Keratinocyte (primary cell): ENCODE data around the gene SPOCK1. TPM values are rescaled to one million over a fixed set of nuclear protein-coding genes. Genes with fewer than 3 reads are reported as not detected.

ENCODE experiments used
- DNase-seq: peaks from one replicate; pipeline ENCODE4 v3.0.0-alpha.2; 2011; ENCODE audit warnings: low read depth, missing footprints, low spot score
- FAIRE-seq: peaks from 2 replicates; lab custom pipeline; 2011; peaks lifted over from hg19 to GRCh38; lab: Jason Lieb, UNC
- H2AFZ ChIP-seq: 2 replicates; pipeline ENCODE4 v1.6.0; 2012; ENCODE audit warnings: low read length, control low read depth, inconsistent platforms; ENCODE audit not compliant: control insufficient read depth
- H3K27ac ChIP-seq: 2 replicates; pipeline ENCODE4 v1.5.1; 2011; ENCODE audit warnings: low read length; ENCODE audit not compliant: control insufficient read depth, insufficient read depth
- H3K27me3 ChIP-seq: 3 replicates; pipeline ENCODE4 v1.6.0; 2011; ENCODE audit warnings: low read length; ENCODE audit not compliant: control insufficient read depth, insufficient read depth; ENCODE audit errors: extremely low read depth
- H3K36me3 ChIP-seq, 2 experiments: 2 replicates in 1 of 2; 3 replicates in 1 of 2; pipeline ENCODE4 v1.5.1; 2011; ENCODE audit warnings: low read length in 2 of 2, mild to moderate bottlenecking in 1 of 2; ENCODE audit not compliant: control insufficient read depth in 2 of 2, insufficient read depth in 2 of 2; ENCODE audit errors: extremely low read depth in 1 of 2
- H3K4me1 ChIP-seq: 3 replicates; pipeline ENCODE4 v1.5.1; 2011; ENCODE audit warnings: low read length; ENCODE audit not compliant: control insufficient read depth, insufficient read depth; ENCODE audit errors: extremely low read depth
- H3K4me2 ChIP-seq: 3 replicates; pipeline ENCODE4 v1.6.0; 2011; ENCODE audit warnings: low read depth, low read length; ENCODE audit not compliant: control insufficient read depth, insufficient read depth; ENCODE audit errors: extremely low read depth
- H3K4me3 ChIP-seq, 3 experiments: fragments of 200-600 bp in 1 of 3; sonication (generic) in 1 of 3; 2 replicates in 2 of 3; 3 replicates in 1 of 3; pipeline ENCODE4 v1.5.1; 2011 to 2016; ENCODE audit warnings: low read length in 3 of 3, mild to moderate bottlenecking in 3 of 3, control low read depth in 2 of 3, inconsistent platforms in 1 of 3, low read depth in 1 of 3, mixed read lengths in 1 of 3, mixed run types in 1 of 3, moderate library complexity in 1 of 3; ENCODE audit not compliant: control insufficient read depth in 2 of 3, insufficient read depth in 2 of 3; ENCODE audit errors: extremely low read depth in 1 of 3
- H3K79me2 ChIP-seq: 2 replicates; pipeline ENCODE4 v1.6.0; 2012; ENCODE audit warnings: low read length; ENCODE audit not compliant: control insufficient read depth, insufficient read depth
- H3K9ac ChIP-seq: 3 replicates; pipeline ENCODE4 v1.6.0; 2011; ENCODE audit warnings: low read length; ENCODE audit not compliant: control insufficient read depth, insufficient read depth; ENCODE audit errors: extremely low read depth
- H3K9me1 ChIP-seq: 3 replicates; pipeline ENCODE4 v1.6.0; 2011; ENCODE audit warnings: low read length; ENCODE audit not compliant: control insufficient read depth, insufficient read depth; ENCODE audit errors: extremely low read depth
- H3K9me3 ChIP-seq: 2 replicates; pipeline ENCODE4 v1.5.1; 2012; ENCODE audit warnings: low read depth, low read length; ENCODE audit not compliant: control insufficient read depth
- H4K20me1 ChIP-seq: 3 replicates; pipeline ENCODE4 v1.6.0; 2011; ENCODE audit warnings: low read length; ENCODE audit not compliant: control insufficient read depth, insufficient read depth; ENCODE audit errors: extremely low read depth
- CTCF ChIP-seq, 3 experiments: IDR thresholded peaks in 1 of 3; conservative IDR thresholded peaks in 1 of 3; optimal IDR thresholded peaks in 1 of 3; 2 replicates in 2 of 3; 3 replicates in 1 of 3; pipeline versions ENCODE3 to v1.5.1; 2011; ENCODE audit warnings: low read length in 3 of 3, mild to moderate bottlenecking in 3 of 3, moderate library complexity in 2 of 3, control low read depth in 1 of 3, inconsistent platforms in 1 of 3; ENCODE audit not compliant: insufficient read depth in 2 of 3; ENCODE audit errors: extremely low read depth in 1 of 3
- EZH2 ChIP-seq: IDR thresholded peaks from one replicate; pipeline ENCODE4 v1.6.1; 2012; ENCODE audit warnings: inconsistent platforms, mild to moderate bottlenecking, low read length, moderate library complexity
- dilution Hi-C: fragments of 300-500 bp; cut with MboI; formaldehyde crosslinking; loops from one replicate; pipeline ENCODE4 v1.7.0; 2020; ENCODE audit warnings: low sequenced_read_pairs; ENCODE audit not compliant: extremely low pct_ligation_motif_present
- polyA plus RNA-seq, 5 experiments: library from polyadenylated mRNA; depleted of rRNA in 3 of 5; stranded (reverse) in 3 of 5; stranded (forward) in 1 of 5; unstranded in 1 of 5; fragments of >200 nt; gene quantifications; 1 replicate in 1 of 5; 2 replicates in 3 of 5; 3 replicates in 1 of 5; pipeline versions ENCODE4 v1.2.1 to v1.2.3, GENCODE V29; 2011 to 2012; ENCODE audit warnings: missing spikeins in 2 of 5, low read depth in 1 of 5, low replicate concordance in 1 of 5

Gene SPOCK1
- polyA plus RNA-seq, 1 donor (not counting 4 experiments of a cell fraction or from before 2014, with no cell fraction given) = 5.5 TPM

- Histone ChIP-seq H3K4me1 (no peaks in the 10 kb centered on the region), H3K9me1 (no peaks in the 10 kb centered on the region), H4K20me1 (no peaks in the 10 kb centered on the region), H3K4me3 (no peak overlapping the region), H3K27me3 (no peaks in the 10 kb centered on the region), H3K27ac (no peak overlapping the region), H3K79me2 (no peaks in the 10 kb centered on the region), H3K9me3 (peaks cover 3% of the 10 kb centered on the region), H3K4me2 (no peak overlapping the region), H3K9ac (no peak overlapping the region), H2AFZ (no peak overlapping the region), H3K36me3 (no peaks in the 10 kb centered on the region)
- no peak for FAIRE-seq
- dilution Hi-C loops = no loop called here
- no peak for TF ChIP-seq EZH2
- TF ChIP-seq CTCF (optimal IDR thresholded peaks at IDR 0.05 in 1 of 3, IDR thresholded peaks at IDR 0.05 in 1 of 3, conservative IDR thresholded peaks at IDR 0.05 in 1 of 3; ENCODE audit: extremely low read depth in 1 of 3, insufficient read depth in 2 of 3, low read length in 3 of 3) = no peak
- no peak for DNase-seq
Measured at GRCh38 chr5:137385064-137385463, 114.1 kb downstream of the SPOCK1 start.

GRCh38 chr5:137383909-137384308 is 115.2 kb downstream of the SPOCK1 start:
- dilution Hi-C loops = no loop called here
- Histone ChIP-seq H3K4me2 (no peak overlapping the region), H3K27me3 (no peaks in the 10 kb centered on the region), H3K9me3 (peaks cover 3% of the 10 kb centered on the region), H3K36me3 (no peaks in the 10 kb centered on the region), H3K27ac (no peak overlapping the region), H3K9me1 (no peaks in the 10 kb centered on the region), H4K20me1 (no peaks in the 10 kb centered on the region), H3K4me1 (no peaks in the 10 kb centered on the region), H2AFZ (no peak overlapping the region), H3K4me3 (no peak overlapping the region), H3K79me2 (no peaks in the 10 kb centered on the region), H3K9ac (no peak overlapping the region)
- FAIRE-seq (no peak), DNase-seq (no peak)
- TF ChIP-seq CTCF (optimal IDR thresholded peaks at IDR 0.05 in 1 of 3, IDR thresholded peaks at IDR 0.05 in 1 of 3, conservative IDR thresholded peaks at IDR 0.05 in 1 of 3; ENCODE audit: extremely low read depth in 1 of 3, insufficient read depth in 2 of 3, low read length in 3 of 3) (no peak), EZH2 (no peak)
